Body of pancreas (tissue), 4 donors: ENCODE results near the gene ATP5F1A. TPM values are rescaled to one million over a fixed set of nuclear protein-coding genes. Genes with fewer than 3 reads are reported as not detected.

Experiments
- ATAC-seq: fragments of 150-250 bp; one replicate; pipeline ENCODE4 v1.9.1; 2016
- DNase-seq, 4 donors: peaks; one replicate each; pipeline ENCODE4 v3.0.0-alpha.2; 2019
- H3K27ac ChIP-seq, 4 donors: fragments of 200-600 bp; sonication (generic); 1 replicate in 3 of 4; 2 replicates in 1 of 4; pipeline versions ENCODE4 v1.5.1 to v1.6.1; 2016 to 2019; ENCODE audit warnings: mild to moderate bottlenecking in 1 of 4, mixed read lengths in 1 of 4, moderate library complexity in 1 of 4
- H3K27me3 ChIP-seq, 2 donors: fragments of 200-600 bp; sonication (generic); one replicate each; pipeline ENCODE4 v1.6.0; 2016; ENCODE audit warnings: mild to moderate bottlenecking in 1 of 2
- H3K36me3 ChIP-seq, 2 donors: fragments of 200-600 bp; sonication (generic); replicated peaks in 1 of 2; 2 replicates each; pipeline ENCODE4 v1.5.1; 2016; ENCODE audit warnings: low read depth in 2 of 2; ENCODE audit not compliant: insufficient read depth in 1 of 2
- H3K4me1 ChIP-seq: fragments of 200-600 bp; sonication (generic); one replicate; pipeline ENCODE4 v1.6.0; 2016
- H3K4me3 ChIP-seq, 2 donors: fragments of 200-600 bp; sonication (generic); 1 replicate in 1 of 2; 2 replicates in 1 of 2; pipeline ENCODE4 v1.5.1; 2016 to 2019
- H3K9me3 ChIP-seq, 3 donors: fragments of 200-600 bp; sonication (generic); 1 replicate in 2 of 3; 2 replicates in 1 of 3; pipeline ENCODE4 v1.5.1; 2016
- CTCF ChIP-seq, 7 experiments: fragments of 450-650 bp in 4 of 7; fragments of 200-600 bp in 3 of 7; sonication (generic) in 3 of 7; IDR thresholded peaks; one replicate each; pipeline ENCODE4 v1.5.1; 2016 to 2019; ENCODE audit warnings: antibody characterized with exemption in 7 of 7
- POLR2A ChIP-seq, 3 donors: fragments of 450-650 bp; IDR thresholded peaks; one replicate each; pipeline ENCODE4 v1.6.1; 2016; ENCODE audit warnings: antibody characterized with exemption in 3 of 3, mild to moderate bottlenecking in 2 of 3
- WGBS, 2 donors: methylation state at CpG; one replicate each; pipeline ENCODE4 v1.1.5; 2017; 5-methylcytosine and 5-hydroxymethylcytosine counted together
- intact Hi-C: fragments of 100-400 bp; cut with DNase I; formaldehyde crosslinking; loops from one replicate; pipeline ENCODE4 v1.15.1; 2023
- small RNA-seq: library from RNA; depleted of rRNA; stranded (forward); fragments of <200 nt; gene quantifications from one replicate; pipeline ENCODE3, GENCODE V24; 2016
- total RNA-seq, 2 donors: library from RNA; depleted of rRNA; stranded (reverse); fragments of >200 nt; gene quantifications; one replicate each; pipeline ENCODE4 v1.1.0, GENCODE V29; 2016

ATP5F1A gene
- total RNA-seq, 2 donors from 2014 or later = 177 to 305 TPM

GRCh38 chr18:46037512-46038305 is 60.4 kb downstream of the ATP5F1A start:
- H3K27me3 ChIP-seq = no peaks in the 10 kb centered on the region
- H3K36me3 ChIP-seq = no peaks in the 10 kb centered on the region
- no peak for DNase-seq
- intact Hi-C loops = no loop called here
- H3K4me1 ChIP-seq = no peaks in the 10 kb centered on the region
- TF ChIP-seq POLR2A (IDR thresholded peaks at IDR 0.05) = no peak
- TF ChIP-seq CTCF (IDR thresholded peaks at IDR 0.05) = no peak
- no peak overlapping the region for H3K27ac ChIP-seq
- no peak overlapping the region for H3K4me3 ChIP-seq
- 68 to 71% methylated on average over 8 to 9 of the region's 9 CpGs for WGBS, 2 donors
- no peaks in the 10 kb centered on the region for H3K9me3 ChIP-seq
- no peak for ATAC-seq

GRCh38 chr18:46035696-46036680 is 62.1 kb downstream of the ATP5F1A start:
- no peaks in the 10 kb centered on the region for H3K36me3 ChIP-seq
- 91 to 100% methylated on average over 2 of the region's 2 CpGs for WGBS, 2 donors
- no peak overlapping the region for H3K27ac ChIP-seq
- no peak for DNase-seq
- no peaks in the 10 kb centered on the region for H3K4me1 ChIP-seq
- intact Hi-C loops = no loop called here
- TF ChIP-seq CTCF (IDR thresholded peaks at IDR 0.05) = no peak
- TF ChIP-seq POLR2A (IDR thresholded peaks at IDR 0.05) = no peak
- ATAC-seq = no peak
- no peak overlapping the region for H3K4me3 ChIP-seq
- H3K9me3 ChIP-seq = no peaks in the 10 kb centered on the region
- H3K27me3 ChIP-seq = no peaks in the 10 kb centered on the region

GRCh38 chr18:46034230-46034629 is 63.9 kb downstream of the ATP5F1A start:
- intact Hi-C loops = no loop called here
- no peak for DNase-seq
- Histone ChIP-seq H3K4me3 (no peak overlapping the region), H3K36me3 (no peaks in the 10 kb centered on the region), H3K4me1 (no peaks in the 10 kb centered on the region), H3K27me3 (no peaks in the 10 kb centered on the region), H3K9me3 (no peaks in the 10 kb centered on the region), H3K27ac (no peak overlapping the region)
- WGBS, 2 donors = 50 to 57% methylated on average over 1 of the region's 1 CpG
- no peak for ATAC-seq
- TF ChIP-seq CTCF (IDR thresholded peaks at IDR 0.05) (no peak), POLR2A (IDR thresholded peaks at IDR 0.05) (no peak)

GRCh38 chr18:46031741-46032140 is 66.4 kb downstream of the ATP5F1A start:
- H3K4me1 ChIP-seq = peaks cover 10% of the 10 kb centered on the region
- intact Hi-C loops = no loop called here
- 87% methylated on average over 4 of the region's 4 CpGs for whole genome bisulfite sequencing, 2 donors
- no peak overlapping the region for H3K27ac ChIP-seq
- no peaks in the 10 kb centered on the region for H3K27me3 ChIP-seq
- no peak overlapping the region for H3K4me3 ChIP-seq
- H3K9me3 ChIP-seq = no peaks in the 10 kb centered on the region
- ATAC-seq (no peak), DNase-seq (no peak)
- H3K36me3 ChIP-seq = no peaks in the 10 kb centered on the region
- TF ChIP-seq CTCF (IDR thresholded peaks at IDR 0.05) (no peak), POLR2A (IDR thresholded peaks at IDR 0.05) (no peak)

Small RNA genes lying within 50 kb of the gene (small RNA-seq; reads per million reads assigned to genes)
- gene RNU6-1278P (not detected), gene RNY4P37 (not detected)

Other genes with a start within 250 kb of the ATP5F1A start
- gene EPG5, start 131.0 kb downstream of the ATP5F1A start, total RNA-seq = 10 to 100 TPM; 13.2 to 14.5 TPM
- 1 to 10 TPM; 1.6 to 4.4 TPM for gene PSTPIP2, start 26.0 kb downstream of the ATP5F1A start, total RNA-seq
- 10 to 100 TPM in 1 of 2 donors, 1 to 10 TPM in 1; 6.0 to 13.2 TPM for gene HAUS1, start 6.1 kb upstream of the ATP5F1A start, total RNA-seq